Measurements from ENCODE around the gene PPM1B. TPM values are rescaled to one million over a fixed set of nuclear protein-coding genes. Genes with fewer than 3 reads are reported as not detected.

The PPM1B gene
- total and polyA plus RNA-seq, 2 of the 13 experiments (the other 11 are each of a cell fraction or from before 2014, with no cell fraction given), result 24.4 to 25.0 TPM

DNA sequence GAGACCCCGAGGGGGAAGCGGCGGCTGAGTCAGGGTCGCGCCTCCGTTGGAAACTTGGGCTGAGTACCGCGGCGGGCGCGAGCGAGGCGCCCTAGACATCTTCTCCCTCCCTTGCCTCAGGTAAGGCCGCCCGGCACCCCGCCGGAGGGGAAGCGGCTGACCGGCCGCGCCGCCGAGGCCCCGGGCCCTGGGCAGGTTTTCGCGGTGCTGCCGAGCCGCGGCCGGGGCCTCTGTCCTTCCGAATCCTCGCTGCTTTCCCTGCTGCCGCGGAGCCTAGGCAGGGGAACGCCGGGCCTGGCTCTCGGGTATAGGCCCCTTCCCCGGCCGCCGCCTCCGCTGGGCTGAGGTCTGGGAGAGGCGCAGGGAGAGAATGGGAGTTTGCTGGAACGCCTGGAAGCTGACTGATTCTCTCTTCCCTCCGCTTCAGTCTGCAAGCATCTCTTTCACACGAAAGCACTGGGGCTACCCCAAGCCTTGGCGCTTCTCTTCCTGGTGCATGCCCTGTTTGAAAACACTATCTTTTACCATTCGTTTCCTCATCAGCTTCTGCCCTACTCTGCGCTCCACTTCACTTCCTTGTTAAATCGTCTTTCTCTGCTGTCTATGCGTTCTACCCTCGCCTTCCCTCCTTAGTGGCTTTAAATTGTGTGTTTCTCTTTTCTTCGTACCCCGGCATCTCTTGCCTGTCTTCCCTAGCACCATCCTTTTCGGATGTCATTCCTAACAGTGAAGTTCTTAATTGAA, 652 bp downstream of the PPM1B start (continued):
- TF ChIP-seq, protein P1, sequence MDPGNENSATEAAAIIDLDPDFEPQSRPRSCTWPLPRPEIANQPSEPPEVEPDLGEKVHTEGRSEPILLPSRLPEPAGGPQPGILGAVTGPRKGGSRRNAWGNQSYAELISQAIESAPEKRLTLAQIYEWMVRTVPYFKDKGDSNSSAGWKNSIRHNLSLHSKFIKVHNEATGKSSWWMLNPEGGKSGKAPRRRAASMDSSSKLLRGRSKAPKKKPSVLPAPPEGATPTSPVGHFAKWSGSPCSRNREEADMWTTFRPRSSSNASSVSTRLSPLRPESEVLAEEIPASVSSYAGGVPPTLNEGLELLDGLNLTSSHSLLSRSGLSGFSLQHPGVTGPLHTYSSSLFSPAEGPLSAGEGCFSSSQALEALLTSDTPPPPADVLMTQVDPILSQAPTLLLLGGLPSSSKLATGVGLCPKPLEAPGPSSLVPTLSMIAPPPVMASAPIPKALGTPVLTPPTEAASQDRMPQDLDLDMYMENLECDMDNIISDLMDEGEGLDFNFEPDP (CRISPR knock-in tag; conservative IDR thresholded peaks at IDR 0.05), result no peak
- TF ChIP-seq, protein P2, sequence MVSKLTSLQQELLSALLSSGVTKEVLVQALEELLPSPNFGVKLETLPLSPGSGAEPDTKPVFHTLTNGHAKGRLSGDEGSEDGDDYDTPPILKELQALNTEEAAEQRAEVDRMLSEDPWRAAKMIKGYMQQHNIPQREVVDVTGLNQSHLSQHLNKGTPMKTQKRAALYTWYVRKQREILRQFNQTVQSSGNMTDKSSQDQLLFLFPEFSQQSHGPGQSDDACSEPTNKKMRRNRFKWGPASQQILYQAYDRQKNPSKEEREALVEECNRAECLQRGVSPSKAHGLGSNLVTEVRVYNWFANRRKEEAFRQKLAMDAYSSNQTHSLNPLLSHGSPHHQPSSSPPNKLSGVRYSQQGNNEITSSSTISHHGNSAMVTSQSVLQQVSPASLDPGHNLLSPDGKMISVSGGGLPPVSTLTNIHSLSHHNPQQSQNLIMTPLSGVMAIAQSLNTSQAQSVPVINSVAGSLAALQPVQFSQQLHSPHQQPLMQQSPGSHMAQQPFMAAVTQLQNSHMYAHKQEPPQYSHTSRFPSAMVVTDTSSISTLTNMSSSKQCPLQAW (CRISPR knock-in tag; IDR thresholded peaks at IDR 0.05), result no peak; the same call in 1 of the 2 replicates
- TF ChIP-seq, protein P3, sequence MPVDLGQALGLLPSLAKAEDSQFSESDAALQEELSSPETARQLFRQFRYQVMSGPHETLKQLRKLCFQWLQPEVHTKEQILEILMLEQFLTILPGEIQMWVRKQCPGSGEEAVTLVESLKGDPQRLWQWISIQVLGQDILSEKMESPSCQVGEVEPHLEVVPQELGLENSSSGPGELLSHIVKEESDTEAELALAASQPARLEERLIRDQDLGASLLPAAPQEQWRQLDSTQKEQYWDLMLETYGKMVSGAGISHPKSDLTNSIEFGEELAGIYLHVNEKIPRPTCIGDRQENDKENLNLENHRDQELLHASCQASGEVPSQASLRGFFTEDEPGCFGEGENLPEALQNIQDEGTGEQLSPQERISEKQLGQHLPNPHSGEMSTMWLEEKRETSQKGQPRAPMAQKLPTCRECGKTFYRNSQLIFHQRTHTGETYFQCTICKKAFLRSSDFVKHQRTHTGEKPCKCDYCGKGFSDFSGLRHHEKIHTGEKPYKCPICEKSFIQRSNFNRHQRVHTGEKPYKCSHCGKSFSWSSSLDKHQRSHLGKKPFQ (CRISPR knock-in tag; IDR thresholded peaks at IDR 0.05; ENCODE audit: insufficient replicate concordance), result peak; percentile 37
- no peak for TF ChIP-seq U2AF2 (IDR thresholded peaks at IDR 0.05; ENCODE audit: low read depth, low read length)
- TF ChIP-seq MEIS2 (CRISPR knock-in tag; IDR thresholded peaks at IDR 0.05), result peak; percentile 64; the same call in 1 of the 2 replicates
- TF ChIP-seq, protein P4, sequence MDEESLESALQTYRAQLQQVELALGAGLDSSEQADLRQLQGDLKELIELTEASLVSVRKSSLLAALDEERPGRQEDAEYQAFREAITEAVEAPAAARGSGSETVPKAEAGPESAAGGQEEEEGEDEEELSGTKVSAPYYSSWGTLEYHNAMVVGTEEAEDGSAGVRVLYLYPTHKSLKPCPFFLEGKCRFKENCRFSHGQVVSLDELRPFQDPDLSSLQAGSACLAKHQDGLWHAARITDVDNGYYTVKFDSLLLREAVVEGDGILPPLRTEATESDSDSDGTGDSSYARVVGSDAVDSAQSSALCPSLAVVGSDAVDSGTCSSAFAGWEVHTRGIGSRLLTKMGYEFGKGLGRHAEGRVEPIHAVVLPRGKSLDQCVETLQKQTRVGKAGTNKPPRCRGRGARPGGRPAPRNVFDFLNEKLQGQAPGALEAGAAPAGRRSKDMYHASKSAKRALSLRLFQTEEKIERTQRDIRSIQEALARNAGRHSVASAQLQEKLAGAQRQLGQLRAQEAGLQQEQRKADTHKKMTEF (CRISPR knock-in tag; IDR thresholded peaks at IDR 0.05), result peak; percentile 1; the same call in 1 of the 2 replicates
- TF ChIP-seq, protein P5, sequence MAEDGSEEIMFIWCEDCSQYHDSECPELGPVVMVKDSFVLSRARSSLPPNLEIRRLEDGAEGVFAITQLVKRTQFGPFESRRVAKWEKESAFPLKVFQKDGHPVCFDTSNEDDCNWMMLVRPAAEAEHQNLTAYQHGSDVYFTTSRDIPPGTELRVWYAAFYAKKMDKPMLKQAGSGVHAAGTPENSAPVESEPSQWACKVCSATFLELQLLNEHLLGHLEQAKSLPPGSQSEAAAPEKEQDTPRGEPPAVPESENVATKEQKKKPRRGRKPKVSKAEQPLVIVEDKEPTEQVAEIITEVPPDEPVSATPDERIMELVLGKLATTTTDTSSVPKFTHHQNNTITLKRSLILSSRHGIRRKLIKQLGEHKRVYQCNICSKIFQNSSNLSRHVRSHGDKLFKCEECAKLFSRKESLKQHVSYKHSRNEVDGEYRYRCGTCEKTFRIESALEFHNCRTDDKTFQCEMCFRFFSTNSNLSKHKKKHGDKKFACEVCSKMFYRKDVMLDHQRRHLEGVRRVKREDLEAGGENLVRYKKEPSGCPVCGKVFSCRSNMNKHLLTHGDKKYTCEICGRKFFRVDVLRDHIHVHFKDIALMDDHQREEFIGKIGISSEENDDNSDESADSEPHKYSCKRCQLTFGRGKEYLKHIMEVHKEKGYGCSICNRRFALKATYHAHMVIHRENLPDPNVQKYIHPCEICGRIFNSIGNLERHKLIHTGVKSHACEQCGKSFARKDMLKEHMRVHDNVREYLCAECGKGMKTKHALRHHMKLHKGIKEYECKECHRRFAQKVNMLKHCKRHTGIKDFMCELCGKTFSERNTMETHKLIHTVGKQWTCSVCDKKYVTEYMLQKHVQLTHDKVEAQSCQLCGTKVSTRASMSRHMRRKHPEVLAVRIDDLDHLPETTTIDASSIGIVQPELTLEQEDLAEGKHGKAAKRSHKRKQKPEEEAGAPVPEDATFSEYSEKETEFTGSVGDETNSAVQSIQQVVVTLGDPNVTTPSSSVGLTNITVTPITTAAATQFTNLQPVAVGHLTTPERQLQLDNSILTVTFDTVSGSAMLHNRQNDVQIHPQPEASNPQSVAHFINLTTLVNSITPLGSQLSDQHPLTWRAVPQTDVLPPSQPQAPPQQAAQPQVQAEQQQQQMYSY (CRISPR knock-in tag; IDR thresholded peaks at IDR 0.05), result no peak
- TF ChIP-seq ZNF367 (CRISPR knock-in tag; IDR thresholded peaks at IDR 0.05; ENCODE audit: borderline replicate concordance), result peak; percentile 63; the same call in 1 of the 2 replicates
- TF ChIP-seq ZNF629 (CRISPR knock-in tag; conservative IDR thresholded peaks at IDR 0.05), result no peak
- TF ChIP-seq ZFX (CRISPR knock-in tag; IDR thresholded peaks at IDR 0.05; ENCODE audit: low read depth), result peak; percentile 86
- TF ChIP-seq ZNF567 (CRISPR knock-in tag; IDR thresholded peaks at IDR 0.05; ENCODE audit: borderline replicate concordance), result no peak
- no peak for TF ChIP-seq NONO (IDR thresholded peaks at IDR 0.05)
- no peak; the same call in 1 of the 2 replicates for TF ChIP-seq NONO (CRISPR knock-in tag; conservative IDR thresholded peaks at IDR 0.05)
- TF ChIP-seq ZNF446 (CRISPR knock-in tag; IDR thresholded peaks at IDR 0.05), result 0 out of 2 replicates have a peak, but pooled peaks have one; percentile 33
- peak; percentile 92 for TF ChIP-seq EED (CRISPR knock-in tag; IDR thresholded peaks at IDR 0.05)
- peak; percentile 51; the same call in 1 of the 2 replicates for TF ChIP-seq EEA1 (CRISPR knock-in tag; IDR thresholded peaks at IDR 0.05; ENCODE audit: borderline replicate concordance)
- 0 out of 2 replicates have a peak, but pooled peaks have one; percentile 58 for TF ChIP-seq ZNF709 (CRISPR knock-in tag; IDR thresholded peaks at IDR 0.05)
- TF ChIP-seq SRY (CRISPR knock-in tag; IDR thresholded peaks at IDR 0.05), result 0 out of 2 replicates have a peak, but pooled peaks have one; percentile 15
